PC-3 (cell line): Measurements from ENCODE around the gene IL24. TPM values are rescaled to one million over a fixed set of nuclear protein-coding genes. Genes with fewer than 3 reads are reported as not detected.
"Not testable (repeated sequence)": the region's sequence is repeated elsewhere in the genome, so short reads cannot be mapped to it uniquely, and the experiment has no call there.

Source experiments
- ATAC-seq: fragments of 200-7000 bp; cut with Tn5 transposase; 2 replicates; pipeline ENCODE4 v1.9.1; 2020; ENCODE audit warnings: mild to moderate bottlenecking, moderate library complexity
- BruUV-seq: library from RNA; stranded (reverse); fragments of 400-500 nt; replicated peaks from 2 replicates; lab custom pipeline; 2021; lab: Mats Ljungman, UMichigan
- CTCF ChIA-PET: fragments of 300-600 bp; sonication (Branson Sonifier 250); formaldehyde crosslinking; loops from one replicate; lab custom pipeline; 2022; ENCODE audit warnings: antibody characterized with exemption; lab: Charles Lee
- POLR2A ChIA-PET: fragments of 300-600 bp; sonication (Branson Sonifier 250); formaldehyde crosslinking; loops from one replicate; lab custom pipeline; 2022; ENCODE audit warnings: antibody characterized with exemption; ENCODE audit not compliant: unreplicated experiment; lab: Charles Lee
- DNase-seq: peaks from one replicate; pipeline ENCODE4 v3.0.0-alpha.2; 2015
- H2AFZ ChIP-seq: fragments of 300-600 bp; sonication (generic); 2 replicates; pipeline ENCODE4 v1.6.0; 2016; ENCODE audit warnings: antibody characterized with exemption, low read length
- H3F3A ChIP-seq: fragments of 300-600 bp; sonication (generic); one replicate; pipeline ENCODE4 v1.6.0; 2017; ENCODE audit warnings: antibody characterized with exemption, low read length, control low read depth, mild to moderate bottlenecking; ENCODE audit not compliant: unreplicated experiment
- H3K27ac ChIP-seq: fragments of 300-600 bp; sonication (generic); 2 replicates; pipeline ENCODE4 v1.5.1; 2016; ENCODE audit warnings: mild to moderate bottlenecking, low read length
- H3K27me3 ChIP-seq: fragments of 300-600 bp; sonication (generic); 2 replicates; pipeline ENCODE4 v1.6.1; 2016; ENCODE audit warnings: low read length, mixed read lengths
- H3K36me3 ChIP-seq: fragments of 300-600 bp; sonication (generic); 2 replicates; pipeline ENCODE4 v1.6.1; 2016; ENCODE audit warnings: low read depth, mixed run types, low read length, mixed read lengths
- H3K4me1 ChIP-seq: fragments of 300-600 bp; sonication (generic); 2 replicates; pipeline ENCODE4 v1.5.1; 2016; ENCODE audit warnings: low read length; ENCODE audit not compliant: insufficient read depth
- H3K4me2 ChIP-seq: fragments of 300-600 bp; sonication (generic); 2 replicates; pipeline ENCODE4 v1.6.0; 2016; ENCODE audit warnings: low read length
- H3K4me3 ChIP-seq: fragments of 300-600 bp; sonication (generic); 2 replicates; pipeline ENCODE4 v1.5.1; 2016; ENCODE audit warnings: mild to moderate bottlenecking, low read length, mixed read lengths
- H3K79me2 ChIP-seq: fragments of 300-600 bp; sonication (generic); 2 replicates; pipeline ENCODE4 v1.6.1; 2017; ENCODE audit warnings: low read length, mixed read lengths
- H3K9ac ChIP-seq: fragments of 300-600 bp; sonication (generic); 2 replicates; pipeline ENCODE4 v1.6.0; 2016; ENCODE audit warnings: mild to moderate bottlenecking, low read length
- H3K9me2 ChIP-seq: fragments of 300-600 bp; sonication (generic); replicated peaks from 2 replicates; pipeline ENCODE4 v1.6.1; 2016; ENCODE audit warnings: mixed run types, low read length, mixed read lengths
- H3K9me3 ChIP-seq: fragments of 300-600 bp; sonication (generic); 2 replicates; pipeline ENCODE4 v1.6.1; 2016; ENCODE audit warnings: low read length, mixed read lengths
- H4K20me1 ChIP-seq: fragments of 300-600 bp; sonication (generic); 2 replicates; pipeline ENCODE4 v1.6.1; 2016; ENCODE audit warnings: low read length, mixed read lengths
- CTCF ChIP-seq: fragments of 300-600 bp; sonication (generic); conservative IDR thresholded peaks from 2 replicates; pipeline ENCODE4 v1.5.1; 2017; ENCODE audit warnings: antibody characterized with exemption, low read depth, mild to moderate bottlenecking, low read length
- EZH2 ChIP-seq: fragments of 300-600 bp; sonication (generic); IDR thresholded peaks from one replicate; pipeline ENCODE4 v1.6.1; 2017; ENCODE audit warnings: antibody characterized with exemption, mild to moderate bottlenecking, low read length; ENCODE audit not compliant: unreplicated experiment
- EZH2phosphoT487 ChIP-seq: fragments of 300-600 bp; sonication (generic); IDR thresholded peaks from 2 replicates; pipeline ENCODE4 v1.6.1; 2018; ENCODE audit warnings: mild to moderate bottlenecking, antibody characterized with exemption, low read length, borderline replicate concordance
- intact Hi-C: fragments of 100-400 bp; cut with micrococcal nuclease; formaldehyde crosslinking; loops from 2 replicates; pipeline ENCODE4 v1.9.0; 2023
- total RNA-seq: library from RNA; depleted of rRNA; stranded (reverse); fragments of >200 nt; gene quantifications from 2 replicates; pipeline ENCODE4 v1.2.3, GENCODE V29; 2014

IL24 gene
- total RNA-seq, 1 experiment from 2014 or later, result 1.9 TPM

GRCh38 chr1:206851341-206852010 is 45.8 kb upstream of the IL24 start:
- no TSS peak for BruUV-seq
- H3K4me1 ChIP-seq, result no peaks in the 10 kb centered on the region
- no peaks in the 10 kb centered on the region for H3F3A ChIP-seq
- no peaks in the 10 kb centered on the region for H3K9me2 ChIP-seq
- no peaks in the 10 kb centered on the region for H3K79me2 ChIP-seq
- intact Hi-C loops, result no loop called here
- ATAC-seq (no peak), DNase-seq (no peak)
- CTCF ChIA-PET, result no interaction called here
- H2AFZ ChIP-seq, result no peak overlapping the region
- no peak overlapping the region for H3K9ac ChIP-seq
- TF ChIP-seq EZH2 (no peak), CTCF (no peak), EZH2phosphoT487 (no peak)
- no peaks in the 10 kb centered on the region for H3K36me3 ChIP-seq
- H4K20me1 ChIP-seq, result no peaks in the 10 kb centered on the region
- POLR2A ChIA-PET, result no interaction called here
- H3K4me2 ChIP-seq, result no peak overlapping the region
- no peak overlapping the region for H3K27ac ChIP-seq
- no peak overlapping the region for H3K4me3 ChIP-seq
- H3K9me3 ChIP-seq, result peaks cover 11% of the 10 kb centered on the region
- H3K27me3 ChIP-seq, result peaks cover 41% of the 10 kb centered on the region

GRCh38 chr1:206852662-206853061 is 44.6 kb upstream of the IL24 start:
- H3K9ac ChIP-seq, ATAC-seq: not testable (repeated sequence)

GRCh38 chr1:206853696-206854095 is 43.5 kb upstream of the IL24 start:
- H3K27ac ChIP-seq, CTCF ChIA-PET, H3K79me2 ChIP-seq, H2AFZ ChIP-seq, H3K4me1 ChIP-seq, H3K9me2 ChIP-seq, H3K4me3 ChIP-seq, H3F3A ChIP-seq, BruUV-seq, H3K36me3 ChIP-seq, POLR2A ChIA-PET, ATAC-seq, intact Hi-C loops, H3K4me2 ChIP-seq, H3K9ac ChIP-seq, DNase-seq, H4K20me1 ChIP-seq: not testable (repeated sequence)
- H3K27me3 ChIP-seq, result peaks cover 40% of the 10 kb centered on the region
- peaks cover 11% of the 10 kb centered on the region for H3K9me3 ChIP-seq

More at GRCh38 chr1:206852662-206853061, 44.6 kb upstream of the IL24 start:
- DNase-seq, H3K27ac ChIP-seq, H3K9me2 ChIP-seq, H3K36me3 ChIP-seq, H3K4me3 ChIP-seq, H3F3A ChIP-seq, H3K79me2 ChIP-seq, H4K20me1 ChIP-seq, H3K4me2 ChIP-seq, POLR2A ChIA-PET, H2AFZ ChIP-seq, intact Hi-C loops, BruUV-seq, H3K4me1 ChIP-seq: not testable (repeated sequence)
- H3K27me3 ChIP-seq, result peaks cover 41% of the 10 kb centered on the region
- CTCF ChIA-PET, result interaction anchor here (0.6 kb wide), 1 partner anchor 610 kb away, joined by 3 read pairs; no protein-coding TSS in a partner anchor
- peaks cover 11% of the 10 kb centered on the region for H3K9me3 ChIP-seq
